ENCODE results near the gene OPCML.

Gene OPCML

GRCh38 chr11:133160754-133161153 is 371.5 kb downstream of the OPCML start:
- Histone ChIP-seq H3K27ac (no peak overlapping the region), H3K4me3 (no peak overlapping the region)

GRCh38 chr11:133156986-133157745 is 375.1 kb downstream of the OPCML start:
- Histone ChIP-seq H3K27ac (no peak overlapping the region), H3K4me3 (no peak overlapping the region)

- Histone ChIP-seq H3K4me3 (no peak overlapping the region), H3K27ac (no peak overlapping the region)
Observed at GRCh38 chr11:133154781-133155180, 377.5 kb downstream of the OPCML start.

GRCh38 chr11:133154076-133154475 is 378.2 kb downstream of the OPCML start:
- no peak overlapping the region for H3K27ac ChIP-seq
- no peak overlapping the region for H3K4me3 ChIP-seq

GRCh38 chr11:133153031-133153430 is 379.3 kb downstream of the OPCML start:
- Histone ChIP-seq H3K4me3 (no peak overlapping the region), H3K27ac (no peak overlapping the region)

- Histone ChIP-seq H3K4me3 (no peak overlapping the region), H3K27ac (no peak overlapping the region)
Observed at GRCh38 chr11:133149698-133150097, 382.6 kb downstream of the OPCML start.

GRCh38 chr11:133147625-133148024 is 384.7 kb downstream of the OPCML start:
- no peak overlapping the region for H3K27ac ChIP-seq

GRCh38 chr11:133146697-133147306 is 385.5 kb downstream of the OPCML start:
- H3K4me3 ChIP-seq, result no peak overlapping the region
- H3K27ac ChIP-seq, result no peak overlapping the region

More at GRCh38 chr11:133147625-133148024, 384.7 kb downstream of the OPCML start:
- H3K4me3 ChIP-seq, result no peak overlapping the region

GRCh38 chr11:133137939-133138338 is 394.4 kb downstream of the OPCML start:
- Histone ChIP-seq H3K4me3 (no peak overlapping the region), H3K27ac (no peak overlapping the region)

GRCh38 chr11:133137270-133137669 is 395.0 kb downstream of the OPCML start:
- no peak overlapping the region for H3K27ac ChIP-seq

GRCh38 chr11:133136376-133136775 is 395.9 kb downstream of the OPCML start:
- no peak overlapping the region for H3K4me3 ChIP-seq
- H3K27ac ChIP-seq, result no peak overlapping the region

More at GRCh38 chr11:133137270-133137669, 395.0 kb downstream of the OPCML start:
- no peak overlapping the region for H3K4me3 ChIP-seq

GRCh38 chr11:133134314-133135173 is 397.8 kb downstream of the OPCML start:
- no peak overlapping the region for H3K4me3 ChIP-seq
- no peak overlapping the region for H3K27ac ChIP-seq

- no peak overlapping the region for H3K27ac ChIP-seq
Observed at GRCh38 chr11:133133606-133134005, 398.7 kb downstream of the OPCML start.

GRCh38 chr11:133133050-133133449 is 399.3 kb downstream of the OPCML start:
- Histone ChIP-seq H3K27ac (no peak overlapping the region), H3K4me3 (no peak overlapping the region)

More at GRCh38 chr11:133133606-133134005, 398.7 kb downstream of the OPCML start:
- no peak overlapping the region for H3K4me3 ChIP-seq

GRCh38 chr11:133127741-133128140 is 404.6 kb downstream of the OPCML start:
- Histone ChIP-seq H3K27ac (no peak overlapping the region), H3K4me3 (no peak overlapping the region)

GRCh38 chr11:133123796-133124195 is 408.5 kb downstream of the OPCML start:
- no peak overlapping the region for H3K27ac ChIP-seq
- no peak overlapping the region for H3K4me3 ChIP-seq

- H3K4me3 ChIP-seq, result no peak overlapping the region
- no peak overlapping the region for H3K27ac ChIP-seq
Observed at GRCh38 chr11:133123366-133123765, 408.9 kb downstream of the OPCML start.

- no peak overlapping the region for H3K4me3 ChIP-seq
- no peak overlapping the region for H3K27ac ChIP-seq
Observed at GRCh38 chr11:133122256-133122655, 410.0 kb downstream of the OPCML start.

GRCh38 chr11:133118563-133119268 is 413.6 kb downstream of the OPCML start:
- Histone ChIP-seq H3K27ac (no peak overlapping the region), H3K4me3 (no peak overlapping the region)

GRCh38 chr11:133115099-133115498 is 417.2 kb downstream of the OPCML start:
- H3K4me3 ChIP-seq, result no peak overlapping the region
- no peak overlapping the region for H3K27ac ChIP-seq

Data from skin epidermis (tissue), 12 donors.